ENCODE data around the gene ANKRD33B.

DNA sequence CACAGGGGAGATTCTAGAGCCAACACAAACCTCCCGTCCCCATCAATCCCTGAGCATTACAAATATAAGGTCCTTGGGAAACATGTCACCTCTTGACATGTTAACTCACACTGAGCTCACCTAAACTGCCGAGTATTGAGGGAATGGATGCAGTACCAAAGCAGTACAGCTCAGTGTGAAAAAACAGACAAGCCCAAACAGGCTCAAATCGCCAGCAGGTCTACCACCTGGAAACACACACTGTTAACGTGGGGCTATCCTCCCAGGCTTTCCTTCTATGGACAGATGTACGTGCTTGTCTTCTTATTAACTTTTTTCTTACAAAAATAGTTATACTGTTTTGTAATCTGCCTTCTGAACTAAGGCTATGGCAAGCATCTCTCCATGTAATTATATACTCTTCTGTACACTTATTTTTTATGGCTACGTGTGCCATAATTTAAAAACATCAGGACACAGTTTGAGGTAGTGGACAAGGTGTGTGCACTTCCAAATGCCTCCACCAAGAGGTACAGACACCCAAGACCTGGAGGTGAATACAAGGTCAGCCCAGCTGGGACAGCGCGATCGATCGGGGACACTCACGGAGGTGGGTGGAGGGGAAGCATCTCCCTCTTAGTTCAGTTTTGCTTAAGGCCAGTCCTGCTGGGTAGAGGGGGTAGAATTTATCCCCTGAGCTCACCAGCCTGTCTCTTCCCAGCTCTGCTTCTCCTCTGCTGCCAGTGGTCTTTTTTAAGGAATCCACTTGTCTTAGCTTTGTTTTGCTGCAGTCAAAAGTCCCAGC is 120.6 kb downstream of the ANKRD33B start:
- TF ChIP-seq, protein P1, sequence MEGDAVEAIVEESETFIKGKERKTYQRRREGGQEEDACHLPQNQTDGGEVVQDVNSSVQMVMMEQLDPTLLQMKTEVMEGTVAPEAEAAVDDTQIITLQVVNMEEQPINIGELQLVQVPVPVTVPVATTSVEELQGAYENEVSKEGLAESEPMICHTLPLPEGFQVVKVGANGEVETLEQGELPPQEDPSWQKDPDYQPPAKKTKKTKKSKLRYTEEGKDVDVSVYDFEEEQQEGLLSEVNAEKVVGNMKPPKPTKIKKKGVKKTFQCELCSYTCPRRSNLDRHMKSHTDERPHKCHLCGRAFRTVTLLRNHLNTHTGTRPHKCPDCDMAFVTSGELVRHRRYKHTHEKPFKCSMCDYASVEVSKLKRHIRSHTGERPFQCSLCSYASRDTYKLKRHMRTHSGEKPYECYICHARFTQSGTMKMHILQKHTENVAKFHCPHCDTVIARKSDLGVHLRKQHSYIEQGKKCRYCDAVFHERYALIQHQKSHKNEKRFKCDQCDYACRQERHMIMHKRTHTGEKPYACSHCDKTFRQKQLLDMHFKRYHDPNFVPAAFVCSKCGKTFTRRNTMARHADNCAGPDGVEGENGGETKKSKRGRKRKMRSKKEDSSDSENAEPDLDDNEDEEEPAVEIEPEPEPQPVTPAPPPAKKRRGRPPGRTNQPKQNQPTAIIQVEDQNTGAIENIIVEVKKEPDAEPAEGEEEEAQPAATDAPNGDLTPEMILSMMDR (IDR thresholded peaks at IDR 0.05; ENCODE audit: poor library complexity), result no peak
- no peak for TF ChIP-seq EZH2phosphoT487 (IDR thresholded peaks at IDR 0.05; ENCODE audit: low read depth, severe bottlenecking, unreplicated experiment)
